ENCODE data around the gene ANKRD33B.

GRCh38 chr5:10658265-10658664, 94.4 kb downstream of the ANKRD33B start:
- no peak; the same call in 1 of the 2 replicates for TF ChIP-seq POLR2AphosphoS5 (IDR thresholded peaks at IDR 0.05; ENCODE audit: low read depth, low read length)
- TF ChIP-seq POLR2A (IDR thresholded peaks at IDR 0.05; ENCODE audit: low read depth, low read length): no peak
- TF ChIP-seq TAF1 (IDR thresholded peaks at IDR 0.05; ENCODE audit: borderline replicate concordance, low read depth, low read length): no peak
